SW 1271 (cell line): ENCODE results near the gene INSL3.

Experiments
- DNase-seq, 2 experiments: peaks; one replicate each; lab custom pipeline; 2025; lab: John Stamatoyannopoulos, UW

Gene INSL3, protein sequence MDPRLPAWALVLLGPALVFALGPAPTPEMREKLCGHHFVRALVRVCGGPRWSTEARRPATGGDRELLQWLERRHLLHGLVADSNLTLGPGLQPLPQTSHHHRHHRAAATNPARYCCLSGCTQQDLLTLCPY

DNA sequence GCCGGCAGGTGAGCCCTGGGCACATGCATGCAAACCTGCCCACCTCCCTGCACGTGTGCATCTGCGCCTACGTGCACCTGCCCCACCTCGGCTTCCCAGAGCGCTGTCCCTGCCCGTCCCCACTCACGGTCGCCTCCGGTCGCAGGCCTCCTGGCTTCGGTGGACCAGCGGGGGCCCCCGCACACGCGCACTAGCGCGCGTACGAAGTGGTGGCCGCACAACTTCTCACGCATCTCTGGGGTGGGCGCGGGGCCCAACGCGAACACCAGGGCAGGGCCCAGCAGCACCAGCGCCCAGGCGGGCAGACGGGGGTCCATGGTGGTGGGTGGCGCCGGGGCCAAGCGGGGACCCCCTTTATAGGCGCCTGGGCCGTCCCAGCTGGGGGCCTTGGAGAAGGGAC, at the start of gene INSL3:
TSS of gene INSL3 (minus strand) at position 330 of the 400 bp plus-strand sequence. CDS start at position 317, 13 bp downstream.
- no peak for DNase-seq

DNA sequence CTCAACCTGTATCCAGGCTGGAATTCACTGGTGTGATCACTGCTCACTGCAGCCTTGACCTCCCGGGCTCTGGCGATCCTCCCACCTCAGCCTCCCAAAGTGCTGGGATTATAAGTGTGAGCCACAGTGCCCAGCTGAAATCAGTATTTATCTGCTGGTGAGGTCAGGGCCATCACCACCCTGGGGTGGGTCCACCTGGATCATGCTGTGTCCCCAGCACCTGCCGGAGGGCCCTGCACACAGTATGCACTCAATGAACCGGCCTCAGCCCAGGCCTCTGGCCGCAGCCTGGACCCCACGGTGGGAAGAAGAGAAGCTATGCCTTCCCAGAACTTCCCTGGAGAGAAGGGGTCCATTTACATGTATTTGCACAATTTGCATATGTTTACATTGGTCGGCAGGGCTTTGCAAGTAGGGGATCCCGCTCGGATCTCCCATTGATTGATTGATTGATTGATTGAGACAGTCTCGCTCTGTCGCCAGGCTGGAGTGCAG, 47.8 kb upstream of the INSL3 start:
- DNase-seq, result no peak

DNA sequence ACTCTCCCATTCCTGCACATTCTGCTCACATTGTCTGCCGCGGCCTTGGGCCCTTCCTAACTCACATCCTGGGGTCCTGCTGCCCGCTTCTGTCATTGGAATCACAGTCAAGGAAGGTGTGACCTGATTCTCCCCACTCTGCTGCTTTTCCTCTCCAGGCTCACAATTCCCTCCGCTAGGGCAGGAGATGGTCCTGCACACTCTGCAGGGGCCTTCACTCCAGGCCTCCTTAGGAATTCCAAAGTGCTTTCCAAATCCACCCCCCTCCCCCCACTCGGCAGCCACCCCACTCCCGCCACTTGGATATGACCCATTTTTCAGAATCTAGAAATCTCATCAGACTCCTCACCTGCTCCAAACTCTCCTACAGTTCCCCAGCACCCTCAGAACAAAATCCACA, 47.4 kb upstream of the INSL3 start:
- DNase-seq, result no peak

DNA sequence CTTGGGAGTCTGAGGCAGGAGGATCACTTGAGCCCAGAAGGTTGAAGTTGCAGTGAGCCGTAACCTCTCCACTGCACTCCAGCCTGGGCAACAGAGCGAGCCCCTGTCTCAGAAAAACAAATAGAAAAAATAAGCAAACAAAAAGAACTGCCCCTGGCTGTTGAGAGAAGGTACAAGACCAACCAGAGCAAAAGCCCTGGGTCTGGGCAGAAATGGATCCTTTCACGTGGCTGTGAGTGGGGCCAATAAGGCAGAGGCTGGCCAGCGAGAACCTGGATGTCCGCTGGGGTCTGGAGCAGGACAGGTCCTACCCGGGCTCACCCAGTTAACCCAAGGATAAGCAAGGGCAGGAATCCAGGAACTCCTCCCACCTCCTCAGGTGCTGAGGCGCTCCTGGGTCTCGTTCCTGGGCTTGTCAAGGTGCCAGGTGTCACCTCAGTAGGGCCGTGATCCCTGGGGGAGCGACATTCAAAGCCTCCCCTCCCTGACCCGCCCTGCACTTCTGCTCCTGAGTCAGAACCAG, 45.7 kb upstream of the INSL3 start:
- DNase-seq, result no peak

DNA sequence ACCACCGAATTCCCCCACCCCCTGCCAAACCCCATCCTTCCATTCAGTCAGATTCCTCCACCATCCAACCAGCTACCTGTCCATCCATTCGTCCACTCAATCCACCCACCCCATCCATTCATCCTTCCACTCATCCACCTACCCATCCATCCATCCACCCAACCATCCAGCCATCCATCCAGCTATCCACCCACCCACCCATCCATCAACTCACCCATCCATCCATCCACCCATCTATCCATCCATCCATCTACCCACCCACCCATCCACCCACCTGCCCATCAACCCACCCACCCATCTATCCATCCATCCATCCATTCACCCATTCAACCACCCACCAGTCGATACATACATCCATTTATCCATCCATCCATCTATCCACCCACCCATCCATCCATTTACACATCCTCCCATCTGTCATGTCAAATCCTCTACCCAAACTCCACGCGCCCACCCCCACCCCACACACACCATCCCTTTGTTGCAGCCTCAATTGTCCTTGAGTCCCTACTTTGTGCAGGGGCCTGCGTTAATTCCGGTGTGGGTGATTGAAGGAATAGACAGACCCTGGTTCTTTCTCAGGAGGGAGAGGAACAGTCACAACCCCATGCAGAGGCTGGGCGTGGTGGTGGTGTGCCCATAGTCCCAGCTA, 45.1 kb upstream of the INSL3 start:
- no peak for DNase-seq

DNA sequence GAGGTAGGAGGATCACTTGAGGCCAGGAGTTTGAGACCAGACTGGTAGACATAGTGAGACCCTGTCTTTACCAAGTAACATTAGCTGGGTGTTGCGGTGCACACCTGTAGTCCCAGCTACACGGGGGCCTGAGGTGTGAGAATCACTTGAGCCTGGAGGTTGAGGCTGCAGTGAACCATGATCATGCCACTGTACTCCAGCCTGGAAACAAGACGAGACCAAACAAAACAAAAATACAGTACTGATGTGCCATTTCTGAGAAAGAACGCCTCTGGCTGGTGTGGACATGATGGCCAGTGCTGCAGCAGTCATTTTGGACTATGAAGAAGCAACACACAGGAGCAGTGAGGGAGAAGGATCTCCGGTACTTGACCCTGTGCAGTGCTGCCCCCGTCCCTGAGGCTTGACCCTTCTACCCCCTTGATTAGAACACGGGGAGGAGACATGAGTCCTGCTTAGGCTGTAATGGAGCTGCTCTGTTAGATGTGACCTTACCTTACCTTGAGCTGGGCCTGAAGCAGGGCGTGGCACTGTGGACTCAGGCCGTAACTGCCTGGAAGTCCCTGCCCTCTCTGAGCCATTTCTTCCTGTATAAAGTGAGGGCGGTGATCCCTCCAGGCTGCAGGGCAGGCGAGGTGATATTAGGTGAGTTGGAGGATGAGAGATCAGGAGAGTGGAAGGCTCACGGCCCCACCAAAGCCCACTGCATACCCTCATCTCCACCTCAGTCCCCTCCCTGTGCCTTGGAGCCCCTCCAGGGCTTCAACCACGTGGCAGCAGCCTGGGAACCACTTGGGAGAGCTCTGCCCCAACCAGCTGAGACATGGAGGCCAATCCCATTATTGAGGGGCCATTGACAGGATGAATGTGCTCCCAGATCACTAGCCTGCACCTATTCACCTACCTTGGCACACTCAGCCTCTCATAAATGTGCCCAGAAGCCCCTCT, 44.3 kb upstream of the INSL3 start:
- peak in 1 of 2 experiments; percentile 25 for DNase-seq

DNA sequence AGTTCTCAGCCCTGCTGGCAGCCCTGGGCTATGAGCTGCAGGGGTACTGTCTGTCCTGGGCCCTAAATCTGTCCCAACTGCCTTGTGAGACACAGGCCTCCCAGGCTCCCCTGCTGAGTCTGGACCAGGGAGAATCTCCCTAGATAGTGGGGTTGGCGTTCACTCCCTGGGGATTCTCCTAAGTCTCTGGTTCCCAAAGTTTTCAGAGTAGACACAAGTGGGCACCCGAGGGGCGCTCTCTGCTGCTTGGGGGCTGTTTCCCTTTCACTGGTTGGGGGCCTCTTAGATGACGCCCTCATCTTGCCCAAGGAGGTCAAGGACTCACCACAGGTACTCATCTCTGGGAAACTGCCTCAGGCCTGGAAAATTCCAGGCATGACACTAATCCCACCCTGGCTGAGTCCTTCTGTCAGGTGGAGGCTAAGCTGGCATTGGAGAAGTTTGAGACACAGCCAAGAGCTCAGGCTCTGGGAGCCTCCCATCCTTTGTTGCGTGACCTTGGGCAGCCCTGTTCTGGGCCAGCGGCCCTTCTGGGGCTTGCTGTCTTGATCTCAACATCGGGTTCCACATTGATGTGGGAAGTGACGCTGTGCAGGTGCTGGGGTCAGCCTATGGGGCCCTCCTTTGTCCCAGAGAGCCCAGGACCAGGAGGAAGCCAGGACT, 42.3 kb upstream of the INSL3 start:
- no peak for DNase-seq

DNA sequence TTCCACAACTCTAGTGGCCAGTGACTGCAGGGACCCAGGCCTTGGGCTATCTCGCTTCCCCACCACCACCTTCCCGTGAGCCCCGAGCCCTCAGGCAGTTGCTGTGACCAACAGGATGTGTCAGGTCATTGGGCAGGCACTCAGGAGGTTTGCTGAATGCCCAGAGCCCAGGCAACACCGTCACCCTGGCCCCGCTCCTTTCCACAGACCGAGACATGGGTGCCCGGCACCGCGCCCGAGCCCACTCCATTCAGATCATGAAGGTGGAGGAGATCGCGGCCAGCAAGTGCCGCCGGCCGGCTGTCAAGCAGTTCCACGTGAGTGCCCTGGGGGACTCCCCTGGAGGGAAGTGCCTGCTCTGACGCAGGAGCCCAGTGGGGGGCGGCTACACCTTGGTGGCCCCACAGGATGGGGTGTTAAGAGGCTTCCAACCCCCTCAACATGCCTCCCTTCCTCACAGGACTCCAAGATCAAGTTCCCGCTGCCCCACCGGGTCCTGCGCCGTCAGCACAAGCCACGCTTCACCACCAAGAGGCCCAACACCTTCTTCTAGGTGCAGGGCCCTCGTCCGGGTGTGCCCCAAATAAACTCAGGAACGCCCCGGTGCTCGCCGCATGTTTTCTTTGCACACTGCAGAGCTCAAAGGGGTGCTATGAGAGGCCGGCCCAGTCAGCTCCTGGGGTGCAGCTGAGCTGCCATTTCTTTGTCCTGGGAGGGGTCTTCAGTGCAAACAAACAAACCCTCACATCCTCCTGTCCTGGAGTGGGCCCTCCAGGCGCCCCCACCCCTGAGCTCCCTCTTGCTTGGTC, 41.6 kb upstream of the INSL3 start:
- no peak for DNase-seq

DNA sequence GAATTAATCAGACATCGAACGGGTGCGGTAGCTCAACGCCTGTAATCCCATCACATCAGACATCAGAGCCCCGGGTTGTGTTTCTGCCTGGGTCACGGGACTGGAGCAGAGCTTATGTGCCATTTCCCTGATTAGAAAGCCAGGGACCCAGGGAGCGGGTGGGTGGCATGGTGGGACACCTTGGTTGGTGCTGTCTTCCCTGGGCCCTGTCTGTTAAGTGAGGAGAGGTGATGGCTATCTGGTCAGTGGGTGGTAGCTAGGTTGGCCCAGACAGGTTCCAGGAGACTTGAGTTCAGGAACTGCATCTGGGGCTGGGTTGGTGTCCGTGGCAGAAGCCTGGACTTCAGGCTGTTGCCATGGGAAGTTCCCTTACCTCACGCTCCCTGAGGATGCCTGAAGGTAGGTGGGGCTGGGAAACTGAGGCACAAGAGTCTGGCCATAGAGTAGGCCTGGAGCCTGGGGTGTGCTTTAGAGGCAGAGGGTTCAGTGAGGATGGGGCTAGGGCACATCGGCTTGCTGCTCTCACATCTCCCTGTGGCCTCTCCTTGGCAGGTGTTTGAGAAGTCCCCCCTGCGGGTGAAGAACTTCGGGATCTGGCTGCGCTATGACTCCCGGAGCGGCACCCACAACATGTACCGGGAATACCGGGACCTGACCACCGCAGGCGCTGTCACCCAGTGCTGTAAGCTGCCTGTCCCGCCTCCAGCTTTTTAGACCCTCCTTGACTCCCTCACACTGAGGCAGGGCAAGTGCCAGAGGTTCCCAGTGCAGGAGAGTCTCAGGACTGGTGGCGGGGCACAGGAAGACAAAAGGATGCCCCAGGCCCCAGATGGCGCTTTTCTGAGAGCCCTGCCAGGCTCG, 40.5 kb upstream of the INSL3 start:
- no peak for DNase-seq

DNA sequence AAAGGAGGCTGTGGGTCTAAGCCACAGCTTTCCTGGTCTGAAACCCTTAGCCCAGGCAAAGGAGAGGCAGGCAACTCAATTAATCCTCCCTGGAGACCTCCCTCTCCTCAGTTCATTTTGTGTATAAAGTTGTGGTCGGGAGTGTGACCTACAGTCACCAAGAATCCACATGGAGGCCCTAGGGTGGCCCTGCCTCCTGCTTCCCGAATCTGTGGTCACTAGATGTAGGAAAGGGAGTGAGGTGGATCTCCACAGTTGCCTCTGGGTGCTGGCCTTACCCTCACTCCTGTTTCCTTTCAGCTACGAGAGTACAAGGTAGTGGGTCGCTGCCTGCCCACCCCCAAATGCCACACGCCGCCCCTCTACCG, 39.7 kb upstream of the INSL3 start:
- no peak for DNase-seq

DNA sequence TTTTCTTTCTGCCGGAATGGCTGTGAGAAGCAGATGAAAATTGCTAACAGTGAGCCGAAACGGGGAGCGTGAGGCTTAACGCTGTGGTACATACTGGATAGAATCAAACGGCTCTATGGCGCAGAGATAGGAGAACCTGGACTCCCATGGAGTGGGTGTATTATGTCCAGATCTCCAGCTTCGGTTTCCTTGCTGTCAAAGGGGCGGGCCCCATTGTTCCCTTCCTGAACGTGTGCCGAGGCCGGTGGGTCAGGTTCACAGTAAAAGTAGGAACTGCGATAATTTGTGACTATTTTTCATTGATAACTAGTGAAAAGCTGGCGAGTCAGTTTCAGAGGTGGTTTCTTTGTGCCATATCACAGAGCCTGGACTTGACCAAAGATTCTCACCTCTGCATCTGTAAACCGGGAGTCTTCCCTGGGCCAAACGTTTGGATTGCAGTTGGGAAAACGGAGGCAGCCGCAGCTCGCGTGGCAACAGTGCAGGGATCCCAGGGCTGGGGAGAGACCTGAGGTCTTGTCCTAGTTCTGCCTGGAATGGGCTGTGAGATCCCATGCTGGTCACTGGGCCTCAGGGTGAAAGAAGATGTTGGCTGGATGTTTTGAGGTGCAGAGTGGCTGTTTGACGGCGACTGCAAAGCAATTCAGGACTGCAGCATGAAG, 39.1 kb upstream of the INSL3 start:
- no peak for DNase-seq

DNA sequence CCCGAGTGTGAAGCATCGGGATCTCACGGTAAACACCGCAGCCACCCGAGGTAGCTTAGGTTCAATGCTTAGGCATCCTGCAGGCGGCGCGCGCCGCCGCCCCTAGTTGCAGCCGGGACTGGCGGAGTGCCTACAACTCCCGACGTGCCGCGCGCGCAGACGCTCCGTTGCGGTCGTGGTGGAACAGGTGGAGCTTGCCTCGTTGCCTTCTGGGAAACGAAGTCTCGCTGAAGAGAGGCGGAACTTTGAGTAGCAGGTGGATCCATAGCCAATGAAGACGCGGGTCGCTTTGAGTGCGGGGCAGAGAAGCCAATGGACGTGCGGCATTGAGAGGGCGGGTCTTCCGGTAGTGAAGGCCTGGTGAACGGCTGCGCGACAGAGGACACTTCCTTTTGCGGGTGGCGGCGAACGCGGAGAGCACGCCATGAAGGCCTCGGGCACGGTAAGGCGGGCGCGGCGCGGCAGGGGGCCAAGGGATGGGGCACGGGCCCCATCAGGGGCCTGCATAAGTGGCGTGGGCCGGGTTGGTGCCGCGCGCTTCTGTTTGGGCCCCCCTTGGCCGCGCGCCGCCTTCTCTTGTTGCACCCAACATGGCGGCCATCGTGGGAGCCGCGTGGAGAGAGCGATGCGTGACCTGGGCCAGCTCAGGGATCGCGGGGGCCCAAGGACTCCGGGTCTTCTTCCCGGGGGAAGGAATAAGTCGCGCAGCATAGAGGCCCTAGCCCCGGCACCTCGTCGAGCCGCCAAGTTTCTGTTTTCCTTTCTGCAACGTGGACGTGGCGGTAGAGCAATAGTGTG, 38.4 kb upstream of the INSL3 start, which contains the start of gene RPL18A:
TSS of gene RPL18A (plus strand) at position 378 of the 798 bp plus-strand sequence. CDS start at position 425, 47 bp downstream.
- DNase-seq, result peak; percentile 99

DNA sequence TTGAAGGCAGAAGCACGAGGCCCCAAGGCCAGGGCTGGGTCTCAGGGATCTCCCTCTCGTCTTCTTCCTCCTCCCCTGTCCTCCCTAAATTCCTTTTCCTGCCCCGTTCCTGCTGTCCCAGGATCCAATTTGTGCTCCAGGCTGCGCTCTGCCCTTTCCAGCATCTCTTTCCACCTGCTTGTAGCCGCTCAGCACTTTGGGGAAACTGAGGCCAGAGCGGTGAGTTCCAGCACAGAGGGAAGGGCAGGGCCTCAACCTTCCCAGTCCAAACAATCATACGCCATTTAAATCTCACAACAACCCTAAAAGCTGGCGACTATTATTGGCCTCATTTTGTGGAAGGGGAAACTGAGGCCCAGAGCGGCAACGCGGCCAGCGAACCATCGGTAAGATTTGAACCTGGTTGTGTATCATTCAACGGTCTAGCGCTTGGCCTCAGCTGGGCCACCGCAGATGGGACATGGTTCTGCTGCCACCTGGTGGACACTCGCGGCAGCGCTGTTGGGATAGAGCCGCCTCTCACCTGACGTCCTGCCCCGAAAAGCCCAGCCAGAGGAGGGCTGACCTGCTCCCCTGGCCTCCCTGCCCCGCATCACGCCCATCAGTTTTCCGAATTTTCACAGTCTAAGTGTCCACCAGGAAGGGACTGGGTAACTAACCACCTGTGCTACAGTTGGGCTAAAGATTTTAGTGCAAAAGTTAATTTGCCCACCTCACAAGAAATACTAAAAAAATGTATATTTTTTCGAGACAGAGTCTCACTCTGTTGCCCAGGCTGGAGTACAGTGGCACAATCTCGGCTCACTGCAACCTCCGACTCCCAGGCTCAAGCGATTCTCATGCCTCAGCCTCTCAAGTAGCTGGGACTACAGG, 34.2 kb upstream of the INSL3 start:
- peak in 1 of 2 experiments; percentile 59 for DNase-seq

DNA sequence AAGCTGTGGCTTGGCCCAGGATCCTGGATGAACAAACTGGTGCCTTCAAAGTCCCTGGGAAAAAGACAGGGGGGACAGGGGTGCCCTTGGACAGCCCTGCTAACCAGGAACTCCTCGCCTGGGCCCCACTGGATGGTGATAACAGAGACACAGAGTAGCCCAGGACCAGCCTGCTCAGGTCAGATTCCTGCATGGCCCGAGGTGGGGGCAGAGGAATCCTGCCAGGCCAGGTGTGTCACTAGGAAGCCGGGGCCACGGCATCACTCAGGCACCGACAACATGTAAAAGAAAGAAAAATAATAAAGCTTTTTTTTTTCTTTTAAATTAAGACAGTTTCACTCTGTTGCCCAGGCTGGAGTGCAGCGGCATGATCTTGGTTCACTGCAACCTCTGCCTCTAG, 32.7 kb upstream of the INSL3 start:
- no peak for DNase-seq

DNA sequence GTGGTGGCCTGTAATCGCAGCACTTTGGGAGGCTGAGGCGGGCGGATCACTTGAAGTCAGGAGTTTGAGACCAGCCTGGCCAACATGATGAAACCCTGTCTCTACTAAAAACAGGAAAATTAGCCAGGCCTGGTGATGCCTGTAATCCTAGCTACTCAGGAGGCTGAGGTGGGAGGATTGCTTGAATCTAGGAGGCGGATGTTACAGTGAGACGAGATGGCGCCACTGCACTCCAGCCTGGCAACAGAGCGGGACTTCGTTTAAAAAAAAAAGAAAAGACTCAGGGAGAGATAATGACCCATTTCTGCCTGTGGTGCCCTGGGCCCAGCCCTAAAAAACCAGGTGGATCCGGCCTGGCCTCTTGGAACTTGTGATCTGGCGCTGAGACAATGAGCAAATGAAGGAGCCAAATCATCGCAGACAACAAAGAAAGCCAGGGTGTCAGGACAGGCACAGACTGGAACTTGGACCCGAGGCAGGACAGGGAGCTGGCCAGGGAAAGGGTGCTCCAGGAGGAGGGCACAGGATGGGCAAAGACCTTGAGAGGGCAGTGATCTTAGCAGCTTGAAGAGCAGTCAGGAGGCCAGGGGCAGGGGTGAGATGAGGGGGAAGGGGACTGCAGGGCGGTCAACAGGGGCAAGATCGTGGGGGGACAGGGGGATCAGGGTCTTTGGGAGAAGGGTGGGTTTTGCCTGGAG, 27.4 kb upstream of the INSL3 start:
- DNase-seq, result no peak

DNA sequence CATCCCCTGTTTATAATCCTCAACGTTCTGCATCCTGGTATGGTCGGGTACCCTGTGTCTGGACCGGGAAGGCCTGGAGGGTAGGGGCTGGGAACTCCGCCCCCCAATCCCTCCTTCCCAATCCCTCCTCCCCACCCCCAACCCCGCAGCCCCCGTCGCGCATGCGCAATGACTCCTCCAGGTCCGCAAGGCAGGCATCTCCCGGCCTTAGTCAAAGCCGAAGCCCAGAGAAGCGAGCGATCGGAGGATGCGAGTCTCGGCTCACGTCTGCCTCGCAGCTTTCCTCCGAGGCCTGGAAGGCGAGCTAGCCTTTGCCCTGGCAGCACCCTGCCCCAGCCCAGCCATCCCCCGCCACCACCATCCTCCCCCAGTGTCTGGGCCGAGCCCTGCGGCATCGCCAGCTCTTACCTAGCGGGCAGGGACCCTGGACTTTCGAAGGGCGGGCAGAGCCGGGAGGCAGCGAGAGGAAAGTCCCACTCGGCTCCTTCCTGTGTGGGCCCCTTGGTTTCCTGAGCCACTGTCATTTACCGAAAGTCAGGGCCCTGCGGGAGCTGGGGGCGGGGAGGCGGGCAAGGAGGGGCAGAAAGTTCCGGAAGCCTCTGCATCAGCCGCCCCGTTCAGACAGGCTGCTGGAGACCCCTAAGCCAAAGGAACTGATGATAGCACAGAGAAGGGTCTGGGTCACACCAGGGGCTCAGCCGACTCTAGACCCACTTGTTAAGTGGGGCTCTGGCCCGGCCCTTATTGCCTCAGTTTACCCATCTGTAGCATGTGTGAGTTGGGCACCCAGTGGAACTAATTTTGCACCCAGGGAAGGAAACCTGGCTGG, 26.4 kb upstream of the INSL3 start, which contains the start of gene JAK3:
TSS of gene JAK3 (minus strand) at position 445 of the 829 bp plus-strand sequence. CDS start 3,565 bp downstream, outside the sequence.
- peak; percentile 39 to 50 for DNase-seq
